Measurements from ENCODE around the gene ILF3. TPM values are rescaled to one million over a fixed set of nuclear protein-coding genes. Genes with fewer than 3 reads are reported as not detected.

Gene ILF3
- total and polyA plus RNA-seq, 2 experiments from 2014 or later: 191 to 224 TPM

- DNase-seq (ENCODE audit: low read depth in 1 of 2, low spot score in 1 of 2): no peak
- Histone ChIP-seq H3K27ac (no peak overlapping the region), H3K27me3 (no peaks in the 10 kb centered on the region), H3K36me3 (peaks cover 18% of the 10 kb centered on the region), H3K4me3 (no peak overlapping the region), H3K4me1 (ENCODE audit: low read depth) (peaks cover 7% of the 10 kb centered on the region), H3K9me3 (ENCODE audit: low read depth) (no peaks in the 10 kb centered on the region)
- TF ChIP-seq CTCF (IDR thresholded peaks at IDR 0.05; ENCODE audit: low read depth, low read length): no peak
Observed at GRCh38 chr19:10642473-10643171, 11.5 kb upstream of the ILF3 start.

- H3K36me3 ChIP-seq: peaks cover 11% of the 10 kb centered on the region
- peak overlapping the region; percentile 59 for H3K27ac ChIP-seq
- H3K4me1 ChIP-seq (ENCODE audit: low read depth): peaks cover 7% of the 10 kb centered on the region
- H3K27me3 ChIP-seq: no peaks in the 10 kb centered on the region
- H3K9me3 ChIP-seq (ENCODE audit: low read depth): no peaks in the 10 kb centered on the region
- DNase-seq (ENCODE audit: low read depth in 1 of 2, low spot score in 1 of 2): no peak
- TF ChIP-seq CTCF (IDR thresholded peaks at IDR 0.05; ENCODE audit: low read depth, low read length): no peak
- H3K4me3 ChIP-seq: no peak overlapping the region
Observed at GRCh38 chr19:10643172-10643967, 10.8 kb upstream of the ILF3 start.

- peaks cover 7% of the 10 kb centered on the region for H3K36me3 ChIP-seq
- peak overlapping the region; percentile 59 for H3K27ac ChIP-seq
- peaks cover 7% of the 10 kb centered on the region for H3K4me1 ChIP-seq (ENCODE audit: low read depth)
- H3K27me3 ChIP-seq: no peaks in the 10 kb centered on the region
- H3K4me3 ChIP-seq: no peak overlapping the region
- no peak for DNase-seq (ENCODE audit: low read depth in 1 of 2, low spot score in 1 of 2)
- H3K9me3 ChIP-seq (ENCODE audit: low read depth): no peaks in the 10 kb centered on the region
- TF ChIP-seq CTCF (IDR thresholded peaks at IDR 0.05; ENCODE audit: low read depth, low read length): no peak
Observed at GRCh38 chr19:10643968-10644259, 10.2 kb upstream of the ILF3 start.

GRCh38 chr19:10644260-10645007 lies 9.7 kb upstream of the ILF3 start:
- TF ChIP-seq CTCF (IDR thresholded peaks at IDR 0.05; ENCODE audit: low read depth, low read length): peak; percentile 87
- Histone ChIP-seq H3K36me3 (peaks cover 5% of the 10 kb centered on the region), H3K9me3 (ENCODE audit: low read depth) (no peaks in the 10 kb centered on the region), H3K4me3 (no peak overlapping the region), H3K27me3 (no peaks in the 10 kb centered on the region), H3K4me1 (ENCODE audit: low read depth) (peaks cover 7% of the 10 kb centered on the region), H3K27ac (peak overlapping the region; percentile 59)
- DNase-seq (ENCODE audit: low read depth in 1 of 2, low spot score in 1 of 2): peak; percentile 81 to 89

GRCh38 chr19:10646456-10647159 lies 7.5 kb upstream of the ILF3 start:
- TF ChIP-seq CTCF (IDR thresholded peaks at IDR 0.05; ENCODE audit: low read depth, low read length): no peak
- DNase-seq (ENCODE audit: low read depth in 1 of 2, low spot score in 1 of 2): no peak
- H3K27ac ChIP-seq: no peak overlapping the region
- no peaks in the 10 kb centered on the region for H3K9me3 ChIP-seq (ENCODE audit: low read depth)
- no peaks in the 10 kb centered on the region for H3K36me3 ChIP-seq
- H3K27me3 ChIP-seq: no peaks in the 10 kb centered on the region
- no peak overlapping the region for H3K4me3 ChIP-seq
- peaks cover 7% of the 10 kb centered on the region for H3K4me1 ChIP-seq (ENCODE audit: low read depth)

Data from cardiac muscle cell (in vitro differentiated cells and primary cell).